Stimulated activated naive CD8-positive, alpha-beta T cell treated with anti-CD3 and anti-CD28 coated beads, Interleukin-15, amount 100 ng/mL, for 72 hours (primary cell): ENCODE data around the gene ITGAL.
A peak's percentile ranks its signal among the peaks of the same experiment; 100 is the strongest.
"Not testable (repeated sequence)": the region's sequence is repeated elsewhere in the genome, so short reads cannot be mapped to it uniquely, and the experiment has no call there.

Experiments used
- ATAC-seq: fragments of 150-1000 bp; cut with Tn5 transposase; 2 replicates; pipeline ENCODE4 v1.10.0; 2021; ENCODE audit warnings: mild to moderate bottlenecking, moderate library complexity
- DNase-seq, 2 donors: peaks; one replicate each; pipeline ENCODE4 v3.0.0; 2021 to 2022
- H3K27ac Mint-ChIP-seq, 2 donors: one replicate each; pipeline ENCODE4 v1.8.0; 2022; ENCODE audit warnings: mild to moderate bottlenecking in 2 of 2, mixed read lengths in 2 of 2, moderate library complexity in 2 of 2
- H3K27me3 Mint-ChIP-seq: one replicate; pipeline ENCODE4 v1.8.0; 2022; ENCODE audit warnings: mixed read lengths
- H3K4me1 Mint-ChIP-seq: one replicate; pipeline ENCODE4 v1.8.0; 2022; ENCODE audit warnings: mild to moderate bottlenecking, mixed read lengths
- H3K4me3 Mint-ChIP-seq, 2 donors: one replicate each; pipeline ENCODE4 v1.8.0; 2022; ENCODE audit warnings: mild to moderate bottlenecking in 2 of 2, mixed read lengths in 2 of 2, moderate library complexity in 1 of 2
- H3K9me3 Mint-ChIP-seq, 2 donors: one replicate each; pipeline ENCODE4 v1.8.0; 2022; ENCODE audit warnings: mixed read lengths in 2 of 2

The ITGAL gene

GRCh38 chr16:30536391-30537024 lies 64.0 kb downstream of the ITGAL start:
- peak overlapping the region; percentile 99 to 100 for H3K27ac Mint-ChIP-seq
- peaks cover 56% of the 10 kb centered on the region for H3K4me1 Mint-ChIP-seq
- not testable (repeated sequence) for ATAC-seq, H3K9me3 Mint-ChIP-seq, H3K27me3 Mint-ChIP-seq, DNase-seq
- peak overlapping the region; percentile 92 to 96 for H3K4me3 Mint-ChIP-seq

- peaks cover 38% of the 10 kb centered on the region for H3K4me1 Mint-ChIP-seq
- H3K9me3 Mint-ChIP-seq: no peaks in the 10 kb centered on the region
- no peaks in the 10 kb centered on the region for H3K27me3 Mint-ChIP-seq
- ATAC-seq (no peak), DNase-seq (no peak)
- H3K27ac Mint-ChIP-seq: no peak overlapping the region
- no peak overlapping the region for H3K4me3 Mint-ChIP-seq
Observed at GRCh38 chr16:30539000-30539964, 66.7 kb downstream of the ITGAL start.

- H3K27me3 Mint-ChIP-seq, H3K27ac Mint-ChIP-seq, DNase-seq, ATAC-seq, H3K9me3 Mint-ChIP-seq, H3K4me3 Mint-ChIP-seq: not testable (repeated sequence)
- peaks cover 38% of the 10 kb centered on the region for H3K4me1 Mint-ChIP-seq
Observed at GRCh38 chr16:30539986-30540526, 67.5 kb downstream of the ITGAL start.

- H3K4me1 Mint-ChIP-seq: peaks cover 39% of the 10 kb centered on the region
- not testable (repeated sequence) for H3K9me3 Mint-ChIP-seq, H3K27ac Mint-ChIP-seq, H3K4me3 Mint-ChIP-seq, DNase-seq, H3K27me3 Mint-ChIP-seq, ATAC-seq
Observed at GRCh38 chr16:30540916-30541464, 68.4 kb downstream of the ITGAL start.

- DNase-seq (no peak), ATAC-seq (no peak)
- H3K9me3 Mint-ChIP-seq: no peaks in the 10 kb centered on the region
- peaks cover 33% of the 10 kb centered on the region for H3K4me1 Mint-ChIP-seq
- H3K27ac Mint-ChIP-seq: no peak overlapping the region
- no peaks in the 10 kb centered on the region for H3K27me3 Mint-ChIP-seq
- no peak overlapping the region for H3K4me3 Mint-ChIP-seq
Observed at GRCh38 chr16:30541502-30542329, 69.2 kb downstream of the ITGAL start.

- Mint-ChIP-seq H3K4me1 (peaks cover 24% of the 10 kb centered on the region), H3K27me3 (no peaks in the 10 kb centered on the region), H3K9me3 (no peaks in the 10 kb centered on the region), H3K4me3 (no peak overlapping the region), H3K27ac (no peak overlapping the region)
- ATAC-seq (no peak), DNase-seq (no peak)
Observed at GRCh38 chr16:30543067-30543466, 70.5 kb downstream of the ITGAL start.

GRCh38 chr16:30546115-30546514 lies 73.6 kb downstream of the ITGAL start:
- no peak overlapping the region for H3K4me3 Mint-ChIP-seq
- H3K27ac Mint-ChIP-seq: no peak overlapping the region

GRCh38 chr16:30548416-30549253 lies 76.1 kb downstream of the ITGAL start:
- H3K4me1 Mint-ChIP-seq: peaks cover 56% of the 10 kb centered on the region
- H3K4me3 Mint-ChIP-seq: no peak overlapping the region
- no peaks in the 10 kb centered on the region for H3K9me3 Mint-ChIP-seq
- no peaks in the 10 kb centered on the region for H3K27me3 Mint-ChIP-seq
- DNase-seq (no peak), ATAC-seq (no peak)
- H3K27ac Mint-ChIP-seq: no peak overlapping the region

More at GRCh38 chr16:30546115-30546514, 73.6 kb downstream of the ITGAL start:
- peaks cover 31% of the 10 kb centered on the region for H3K4me1 Mint-ChIP-seq
- no peaks in the 10 kb centered on the region for H3K9me3 Mint-ChIP-seq
- ATAC-seq (no peak), DNase-seq (no peak)
- H3K27me3 Mint-ChIP-seq: no peaks in the 10 kb centered on the region

- no peaks in the 10 kb centered on the region for H3K9me3 Mint-ChIP-seq
- peak overlapping the region; percentile 73 to 82 for H3K4me3 Mint-ChIP-seq
- peak overlapping the region; percentile 34 to 82 for H3K27ac Mint-ChIP-seq
- DNase-seq: peak; percentile 36 to 63
- peak; percentile 86 for ATAC-seq
- H3K4me1 Mint-ChIP-seq: peaks cover 82% of the 10 kb centered on the region
- no peaks in the 10 kb centered on the region for H3K27me3 Mint-ChIP-seq
Observed at GRCh38 chr16:30551781-30552180, 79.2 kb downstream of the ITGAL start.

GRCh38 chr16:30552956-30553355 lies 80.4 kb downstream of the ITGAL start:
- Mint-ChIP-seq H3K9me3 (no peaks in the 10 kb centered on the region), H3K4me1 (peaks cover 81% of the 10 kb centered on the region), H3K27ac (peak overlapping the region; percentile 48 to 82), H3K4me3 (peak overlapping the region in 1 of 2 donors; percentile 9), H3K27me3 (no peaks in the 10 kb centered on the region)
- DNase-seq: no peak
- ATAC-seq: no peak

- no peak for DNase-seq
- Mint-ChIP-seq H3K4me3 (no peak overlapping the region), H3K9me3 (no peaks in the 10 kb centered on the region), H3K27ac (peak overlapping the region in 1 of 2 donors; percentile 54), H3K4me1 (peaks cover 80% of the 10 kb centered on the region), H3K27me3 (no peaks in the 10 kb centered on the region)
- no peak for ATAC-seq
Observed at GRCh38 chr16:30553393-30553899, 80.9 kb downstream of the ITGAL start.

- Mint-ChIP-seq H3K4me3 (no peak overlapping the region), H3K27me3 (no peaks in the 10 kb centered on the region), H3K27ac (peak overlapping the region in 1 of 2 donors; percentile 46), H3K4me1 (peaks cover 78% of the 10 kb centered on the region), H3K9me3 (no peaks in the 10 kb centered on the region)
- ATAC-seq: no peak
- no peak for DNase-seq
Observed at GRCh38 chr16:30554557-30555314, 82.2 kb downstream of the ITGAL start.

- Mint-ChIP-seq H3K4me1 (peaks cover 81% of the 10 kb centered on the region), H3K27ac (peak overlapping the region in 1 of 2 donors; percentile 67), H3K4me3 (peak overlapping the region; percentile 64 to 92), H3K9me3 (no peaks in the 10 kb centered on the region), H3K27me3 (no peaks in the 10 kb centered on the region)
- ATAC-seq (no peak), DNase-seq (no peak)
Observed at GRCh38 chr16:30555315-30556124, 83.0 kb downstream of the ITGAL start.
